LNCAP (cell line): Measurements from ENCODE around the gene TACC2.

Experiments used
- TF ChIP-seq, protein P1 (sequence below): fragments of 450-650 bp; IDR thresholded peaks from 2 replicates; pipeline ENCODE4 v1.5.1; 2017; ENCODE audit warnings: mild to moderate bottlenecking

Gene TACC2

DNA sequence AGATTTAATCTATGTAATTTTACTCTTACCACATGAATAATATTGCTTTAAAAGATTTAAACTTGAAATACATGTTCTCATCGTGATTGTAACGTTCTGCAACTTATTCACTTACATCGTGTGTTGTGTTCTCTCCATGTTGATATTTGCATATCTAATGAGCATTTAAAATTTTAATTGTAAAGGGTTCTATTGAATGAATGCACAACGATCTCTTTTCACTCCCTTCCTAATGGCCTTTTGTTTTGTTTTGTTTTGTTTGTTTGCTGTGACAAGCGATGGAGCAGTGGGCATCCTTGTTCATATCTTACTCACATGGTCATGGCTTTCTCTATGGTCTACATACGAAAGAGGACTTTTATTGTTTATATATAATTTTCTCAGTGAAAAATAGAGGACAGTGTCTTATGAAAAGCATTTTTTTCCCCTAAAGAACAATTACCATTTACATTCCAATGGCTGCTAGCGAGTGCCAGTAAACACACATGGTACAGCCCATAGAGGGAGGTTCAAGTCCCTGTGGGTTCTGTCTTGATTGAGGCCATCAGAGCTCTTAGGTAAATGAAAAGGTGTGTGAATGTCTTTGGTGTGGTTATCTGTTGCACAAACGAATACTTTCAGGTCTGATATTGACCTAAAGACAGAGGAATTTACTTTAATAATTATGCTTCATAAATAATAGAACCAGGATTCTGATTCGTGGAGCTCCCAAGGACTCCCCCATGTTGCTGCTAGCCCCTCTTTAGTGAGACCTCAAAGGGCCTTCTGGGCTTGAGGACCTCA is 314.5 kb downstream of the TACC2 start:
- TF ChIP-seq, protein P1, sequence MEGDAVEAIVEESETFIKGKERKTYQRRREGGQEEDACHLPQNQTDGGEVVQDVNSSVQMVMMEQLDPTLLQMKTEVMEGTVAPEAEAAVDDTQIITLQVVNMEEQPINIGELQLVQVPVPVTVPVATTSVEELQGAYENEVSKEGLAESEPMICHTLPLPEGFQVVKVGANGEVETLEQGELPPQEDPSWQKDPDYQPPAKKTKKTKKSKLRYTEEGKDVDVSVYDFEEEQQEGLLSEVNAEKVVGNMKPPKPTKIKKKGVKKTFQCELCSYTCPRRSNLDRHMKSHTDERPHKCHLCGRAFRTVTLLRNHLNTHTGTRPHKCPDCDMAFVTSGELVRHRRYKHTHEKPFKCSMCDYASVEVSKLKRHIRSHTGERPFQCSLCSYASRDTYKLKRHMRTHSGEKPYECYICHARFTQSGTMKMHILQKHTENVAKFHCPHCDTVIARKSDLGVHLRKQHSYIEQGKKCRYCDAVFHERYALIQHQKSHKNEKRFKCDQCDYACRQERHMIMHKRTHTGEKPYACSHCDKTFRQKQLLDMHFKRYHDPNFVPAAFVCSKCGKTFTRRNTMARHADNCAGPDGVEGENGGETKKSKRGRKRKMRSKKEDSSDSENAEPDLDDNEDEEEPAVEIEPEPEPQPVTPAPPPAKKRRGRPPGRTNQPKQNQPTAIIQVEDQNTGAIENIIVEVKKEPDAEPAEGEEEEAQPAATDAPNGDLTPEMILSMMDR = no peak
